Prostate gland (tissue), 2 donors: ENCODE results near the gene LGALS4. TPM values are rescaled to one million over a fixed set of nuclear protein-coding genes. Genes with fewer than 3 reads are reported as not detected.

ENCODE experiments used
- DNase-seq: peaks from one replicate; pipeline ENCODE4 v3.0.0-alpha.2; 2019; ENCODE audit warnings: low spot score
- H3K27ac ChIP-seq, 2 donors: fragments of 200-600 bp; sonication (generic); 2 replicates each; pipeline ENCODE4 v1.5.1; 2017 to 2019
- H3K27me3 ChIP-seq: fragments of 200-600 bp; sonication (generic); replicated peaks from 2 replicates; pipeline ENCODE4 v1.5.1; 2019; ENCODE audit not compliant: insufficient read depth
- H3K36me3 ChIP-seq, 2 donors: fragments of 200-600 bp; sonication (generic); 1 replicate in 1 of 2; 2 replicates in 1 of 2; pipeline versions ENCODE4 v1.5.1 to v1.8.1; 2017 to 2019
- H3K4me1 ChIP-seq: fragments of 200-600 bp; sonication (generic); replicated peaks from 2 replicates; pipeline ENCODE4 v1.5.1; 2019
- H3K4me3 ChIP-seq, 2 donors: fragments of 200-600 bp; sonication (generic); 2 replicates each; pipeline ENCODE4 v1.5.1; 2017 to 2019
- H3K9me3 ChIP-seq: fragments of 200-600 bp; sonication (generic); 2 replicates; pipeline ENCODE4 v1.5.1; 2017
- POLR2A ChIP-seq: fragments of 450-650 bp; IDR thresholded peaks from one replicate; pipeline ENCODE4 v1.6.1; 2016; ENCODE audit warnings: antibody characterized with exemption, mild to moderate bottlenecking
- POLR2AphosphoS5 ChIP-seq: sonication (generic); formaldehyde crosslinking; IDR thresholded peaks from one replicate; pipeline ENCODE4 v1.6.1; 2017; ENCODE audit warnings: antibody characterized with exemption
- WGBS: methylation state at CpG from one replicate; pipeline ENCODE4 v1.1.5; 2018; 5-methylcytosine and 5-hydroxymethylcytosine counted together
- intact Hi-C: fragments of 100-400 bp; cut with DNase I; formaldehyde crosslinking; loops from one replicate; pipeline ENCODE4 v1.14.2; 2022
- total RNA-seq, 2 donors: library from RNA; depleted of rRNA; stranded (reverse); fragments of >200 nt; gene quantifications; one replicate each; pipeline ENCODE4 v1.1.0, GENCODE V29; 2016
- TF ChIP-seq, protein P1 (sequence below), 4 experiments: fragments of 200-600 bp in 2 of 4; fragments of 450-650 bp in 2 of 4; sonication (generic) in 2 of 4; IDR thresholded peaks; 1 replicate in 3 of 4; 2 replicates in 1 of 4; pipeline ENCODE4 v1.5.1; 2016 to 2019; ENCODE audit warnings: antibody characterized with exemption in 4 of 4, mild to moderate bottlenecking in 2 of 4, moderate library complexity in 2 of 4

LGALS4 gene
- total RNA-seq, 2 donors from 2014 or later = 0.91 to 3.7 TPM

- Histone ChIP-seq H3K9me3 (no peaks in the 10 kb centered on the region), H3K27me3 (no peaks in the 10 kb centered on the region), H3K27ac (no peak overlapping the region), H3K4me1 (peaks cover 15% of the 10 kb centered on the region), H3K36me3 (peaks cover 50 to 58% of the 10 kb centered on the region in 2 donors), H3K4me3 (no peak overlapping the region)
- TF ChIP-seq POLR2AphosphoS5 (no peak), POLR2A (no peak)
- TF ChIP-seq, protein P1, sequence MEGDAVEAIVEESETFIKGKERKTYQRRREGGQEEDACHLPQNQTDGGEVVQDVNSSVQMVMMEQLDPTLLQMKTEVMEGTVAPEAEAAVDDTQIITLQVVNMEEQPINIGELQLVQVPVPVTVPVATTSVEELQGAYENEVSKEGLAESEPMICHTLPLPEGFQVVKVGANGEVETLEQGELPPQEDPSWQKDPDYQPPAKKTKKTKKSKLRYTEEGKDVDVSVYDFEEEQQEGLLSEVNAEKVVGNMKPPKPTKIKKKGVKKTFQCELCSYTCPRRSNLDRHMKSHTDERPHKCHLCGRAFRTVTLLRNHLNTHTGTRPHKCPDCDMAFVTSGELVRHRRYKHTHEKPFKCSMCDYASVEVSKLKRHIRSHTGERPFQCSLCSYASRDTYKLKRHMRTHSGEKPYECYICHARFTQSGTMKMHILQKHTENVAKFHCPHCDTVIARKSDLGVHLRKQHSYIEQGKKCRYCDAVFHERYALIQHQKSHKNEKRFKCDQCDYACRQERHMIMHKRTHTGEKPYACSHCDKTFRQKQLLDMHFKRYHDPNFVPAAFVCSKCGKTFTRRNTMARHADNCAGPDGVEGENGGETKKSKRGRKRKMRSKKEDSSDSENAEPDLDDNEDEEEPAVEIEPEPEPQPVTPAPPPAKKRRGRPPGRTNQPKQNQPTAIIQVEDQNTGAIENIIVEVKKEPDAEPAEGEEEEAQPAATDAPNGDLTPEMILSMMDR (IDR thresholded peaks at IDR 0.05) = no peak
- intact Hi-C loops = no loop called here
- DNase-seq = no peak
- WGBS = 86% methylated on average over 17 of the region's 17 CpGs
These were observed 29.9 kb upstream of the LGALS4 start for GRCh38 chr19:38842439-38843174.

- Histone ChIP-seq H3K27ac (peak overlapping the region in 1 of 2 donors; percentile 81), H3K4me3 (no peak overlapping the region), H3K9me3 (no peaks in the 10 kb centered on the region), H3K27me3 (no peaks in the 10 kb centered on the region), H3K36me3 (peaks cover 50 to 60% of the 10 kb centered on the region in 2 donors), H3K4me1 (peaks cover 18% of the 10 kb centered on the region)
- DNase-seq = no peak
- intact Hi-C loops = no loop called here
- 90% methylated on average over 19 of the region's 19 CpGs for WGBS
- TF ChIP-seq POLR2AphosphoS5 = no peak
These were observed 29.2 kb upstream of the LGALS4 start for GRCh38 chr19:38841787-38842438.

DNA sequence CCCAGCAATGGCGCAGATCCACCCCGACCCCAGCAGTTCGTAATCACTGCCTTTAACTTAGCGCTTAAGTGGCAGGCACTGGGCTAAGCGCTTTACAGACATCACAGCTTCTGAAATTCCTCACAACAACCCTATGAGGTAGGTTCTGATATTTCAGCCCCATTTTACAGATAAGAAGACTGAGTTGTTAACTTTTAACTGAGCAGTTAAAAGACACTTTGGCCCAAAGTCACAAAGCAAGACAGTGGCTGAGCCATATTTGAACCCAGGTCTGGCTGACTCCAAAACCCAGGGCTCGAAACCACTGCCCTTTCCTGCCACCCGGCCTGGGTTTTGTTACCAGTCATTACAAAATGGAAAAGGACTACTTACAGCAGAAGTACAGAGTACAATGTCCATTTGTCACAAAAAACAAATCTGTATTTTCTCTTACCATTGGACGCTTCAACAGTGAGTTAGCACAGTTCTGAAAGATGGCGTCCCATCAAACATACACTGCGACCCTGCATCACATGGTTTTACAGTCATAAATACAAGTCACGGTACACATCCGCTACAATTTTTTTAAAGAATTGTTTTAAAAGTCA is 28.5 kb upstream of the LGALS4 start:
- DNase-seq = no peak
- peak overlapping the region; percentile 2 to 81 for H3K27ac ChIP-seq
- intact Hi-C loops = no loop called here
- no peak for TF ChIP-seq POLR2A
- TF ChIP-seq, protein P1 (IDR thresholded peaks at IDR 0.05) = no peak
- no peak for TF ChIP-seq POLR2AphosphoS5
- no peaks in the 10 kb centered on the region for H3K27me3 ChIP-seq
- peaks cover 22% of the 10 kb centered on the region for H3K4me1 ChIP-seq
- 91% methylated on average over 12 of the region's 12 CpGs for WGBS
- H3K36me3 ChIP-seq = peaks cover 47 to 55% of the 10 kb centered on the region in 2 donors
- H3K9me3 ChIP-seq = no peaks in the 10 kb centered on the region
- H3K4me3 ChIP-seq = no peak overlapping the region

DNA sequence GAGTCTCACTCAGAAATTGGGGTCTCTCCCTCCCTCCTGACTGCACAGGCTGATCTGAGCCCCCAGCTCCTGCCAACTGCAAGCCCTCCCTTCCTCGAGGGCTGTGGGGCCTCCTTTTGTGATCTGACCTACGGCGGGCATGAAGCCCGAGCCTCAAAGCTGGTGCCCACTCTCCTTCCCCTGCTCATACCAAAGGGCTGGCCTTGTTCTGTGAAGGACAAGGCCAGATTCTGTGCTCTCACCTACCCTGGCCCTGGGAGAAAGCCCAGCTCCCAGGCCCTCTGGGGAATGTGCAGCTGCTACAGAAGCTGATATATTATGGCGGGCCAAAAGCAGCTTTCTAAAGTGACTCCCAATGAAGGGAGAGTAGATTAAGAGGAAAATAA is 27.8 kb upstream of the LGALS4 start:
- H3K9me3 ChIP-seq = no peaks in the 10 kb centered on the region
- no peak for DNase-seq
- H3K27ac ChIP-seq = peak overlapping the region; percentile 2 to 81
- TF ChIP-seq, protein P1 (IDR thresholded peaks at IDR 0.05) = no peak
- TF ChIP-seq POLR2AphosphoS5 (no peak), POLR2A (no peak)
- H3K36me3 ChIP-seq = peaks cover 40 to 51% of the 10 kb centered on the region in 2 donors
- no peaks in the 10 kb centered on the region for H3K27me3 ChIP-seq
- intact Hi-C loops = no loop called here
- H3K4me1 ChIP-seq = peaks cover 27% of the 10 kb centered on the region
- WGBS = 74% methylated on average over 5 of the region's 5 CpGs
- no peak overlapping the region for H3K4me3 ChIP-seq

DNA sequence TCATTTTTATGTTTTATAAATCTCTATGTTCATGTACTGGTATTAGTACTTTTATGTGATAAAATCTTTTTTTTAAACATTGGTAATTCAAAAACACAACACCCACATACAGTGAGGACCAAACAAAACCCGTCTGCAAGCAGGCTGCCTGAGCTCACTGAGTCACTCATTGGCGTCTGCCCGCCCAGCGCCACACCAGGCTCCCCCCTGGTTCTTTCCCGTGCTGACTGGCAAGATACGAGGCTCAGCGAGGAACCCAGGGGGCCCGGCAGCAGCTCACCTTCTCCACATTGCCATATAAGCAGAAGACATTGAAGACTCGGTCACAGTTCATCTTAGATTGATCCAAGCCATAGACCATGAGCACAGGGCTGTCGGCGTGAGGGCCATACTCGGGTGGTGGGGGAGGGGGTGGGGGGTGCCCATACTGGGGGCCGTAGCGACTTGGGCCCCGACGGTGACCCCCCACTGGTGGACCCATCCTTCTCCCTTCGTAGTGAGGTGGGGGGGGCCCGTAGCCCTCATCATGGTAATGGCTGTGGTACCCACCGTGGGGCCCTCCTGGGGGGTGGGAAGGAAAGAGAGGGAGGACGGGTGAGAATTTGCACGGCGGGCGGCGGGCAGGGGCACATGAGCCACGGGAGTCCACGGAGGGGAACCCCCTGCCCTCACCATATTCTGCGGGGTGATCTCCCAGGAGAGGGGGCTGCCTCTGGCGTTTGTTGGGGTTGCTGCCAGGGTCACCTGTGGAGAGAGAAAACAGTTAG is 27.3 kb upstream of the LGALS4 start:
- peaks cover 34 to 45% of the 10 kb centered on the region in 2 donors for H3K36me3 ChIP-seq

More for the DNA sequence above, 27.3 kb upstream of the LGALS4 start:
- WGBS = 74% methylated on average over 28 of the region's 28 CpGs
- no peak for TF ChIP-seq POLR2A
- TF ChIP-seq, protein P1 (IDR thresholded peaks at IDR 0.05) = no peak
- no peak for TF ChIP-seq POLR2AphosphoS5
- peaks cover 33% of the 10 kb centered on the region for H3K4me1 ChIP-seq
- H3K27me3 ChIP-seq = no peaks in the 10 kb centered on the region
- H3K27ac ChIP-seq = peak overlapping the region; percentile 2 to 81
- DNase-seq = no peak
- intact Hi-C loops = loop anchor here (10.0 kb wide), 2 partner anchors 115 to 195 kb away; partner anchors contain the start of gene ACTN4
- H3K4me3 ChIP-seq = no peak overlapping the region
- no peaks in the 10 kb centered on the region for H3K9me3 ChIP-seq
